ENCODE results near the gene TSSK3. TPM values are rescaled to one million over a fixed set of nuclear protein-coding genes. Genes with fewer than 3 reads are reported as not detected.

TSSK3 gene
- polyA plus RNA-seq, 1 donor (not counting 4 experiments of a cell fraction or from before 2014, with no cell fraction given), result 0.14 TPM

GRCh38 chr1:32332290-32333079 lies 29.9 kb upstream of the TSSK3 start:
- DNase-seq (ENCODE audit: low read depth, low spot score) (no peak), FAIRE-seq (no peak)
- Histone ChIP-seq H3K9ac (ENCODE audit: control insufficient read depth, extremely low read depth, insufficient read depth, low read length) (no peak overlapping the region), H3K79me2 (ENCODE audit: control insufficient read depth, insufficient read depth, low read length) (no peaks in the 10 kb centered on the region), H3K9me3 (ENCODE audit: control insufficient read depth, low read depth, low read length) (no peaks in the 10 kb centered on the region), H3K27ac (ENCODE audit: control insufficient read depth, insufficient read depth, low read length) (no peak overlapping the region), H3K36me3 (ENCODE audit: control insufficient read depth in 2 of 2, extremely low read depth in 1 of 2, insufficient read depth in 2 of 2, low read length in 2 of 2) (peaks cover 19 to 29% of the 10 kb centered on the region in 2 experiments), H2AFZ (ENCODE audit: control insufficient read depth, low read length) (no peak overlapping the region), H3K4me1 (ENCODE audit: control insufficient read depth, extremely low read depth, insufficient read depth, low read length) (peaks cover 19% of the 10 kb centered on the region), H3K4me2 (ENCODE audit: control insufficient read depth, extremely low read depth, insufficient read depth, low read depth, low read length) (no peak overlapping the region), H3K9me1 (ENCODE audit: control insufficient read depth, extremely low read depth, insufficient read depth, low read length) (no peaks in the 10 kb centered on the region), H3K27me3 (ENCODE audit: control insufficient read depth, extremely low read depth, insufficient read depth, low read length) (peaks cover 14% of the 10 kb centered on the region), H3K4me3 (ENCODE audit: control insufficient read depth in 2 of 3, extremely low read depth in 1 of 3, insufficient read depth in 2 of 3, low read depth in 1 of 3, low read length in 3 of 3) (no peak overlapping the region), H4K20me1 (ENCODE audit: control insufficient read depth, extremely low read depth, insufficient read depth, low read length) (peaks cover 2% of the 10 kb centered on the region)
- no peak for TF ChIP-seq EZH2 (IDR thresholded peaks at IDR 0.05; ENCODE audit: low read length)
- TF ChIP-seq CTCF (optimal IDR thresholded peaks at IDR 0.05 in 1 of 3, IDR thresholded peaks at IDR 0.05 in 1 of 3, conservative IDR thresholded peaks at IDR 0.05 in 1 of 3; ENCODE audit: extremely low read depth in 1 of 3, insufficient read depth in 2 of 3, low read length in 3 of 3), result no peak
- dilution Hi-C loops (cut with MboI; ENCODE audit: extremely low pct_ligation_motif_present, low sequenced_read_pairs), result no loop called here

GRCh38 chr1:32333251-32333963 lies 28.9 kb upstream of the TSSK3 start:
- no peak for TF ChIP-seq CTCF (optimal IDR thresholded peaks at IDR 0.05 in 1 of 3, IDR thresholded peaks at IDR 0.05 in 1 of 3, conservative IDR thresholded peaks at IDR 0.05 in 1 of 3; ENCODE audit: extremely low read depth in 1 of 3, insufficient read depth in 2 of 3, low read length in 3 of 3)
- no peak for TF ChIP-seq EZH2 (IDR thresholded peaks at IDR 0.05; ENCODE audit: low read length)
- Histone ChIP-seq H3K79me2 (ENCODE audit: control insufficient read depth, insufficient read depth, low read length) (no peaks in the 10 kb centered on the region), H2AFZ (ENCODE audit: control insufficient read depth, low read length) (no peak overlapping the region), H3K27ac (ENCODE audit: control insufficient read depth, insufficient read depth, low read length) (no peak overlapping the region), H3K4me1 (ENCODE audit: control insufficient read depth, extremely low read depth, insufficient read depth, low read length) (peaks cover 23% of the 10 kb centered on the region), H4K20me1 (ENCODE audit: control insufficient read depth, extremely low read depth, insufficient read depth, low read length) (peaks cover 2% of the 10 kb centered on the region), H3K27me3 (ENCODE audit: control insufficient read depth, extremely low read depth, insufficient read depth, low read length) (peaks cover 14% of the 10 kb centered on the region), H3K9ac (ENCODE audit: control insufficient read depth, extremely low read depth, insufficient read depth, low read length) (no peak overlapping the region), H3K9me3 (ENCODE audit: control insufficient read depth, low read depth, low read length) (no peaks in the 10 kb centered on the region), H3K4me2 (ENCODE audit: control insufficient read depth, extremely low read depth, insufficient read depth, low read depth, low read length) (no peak overlapping the region), H3K36me3 (ENCODE audit: control insufficient read depth in 2 of 2, extremely low read depth in 1 of 2, insufficient read depth in 2 of 2, low read length in 2 of 2) (peaks cover 17 to 22% of the 10 kb centered on the region in 2 experiments), H3K4me3 (ENCODE audit: control insufficient read depth in 2 of 3, extremely low read depth in 1 of 3, insufficient read depth in 2 of 3, low read depth in 1 of 3, low read length in 3 of 3) (no peak overlapping the region), H3K9me1 (ENCODE audit: control insufficient read depth, extremely low read depth, insufficient read depth, low read length) (no peaks in the 10 kb centered on the region)
- FAIRE-seq (no peak), DNase-seq (ENCODE audit: low read depth, low spot score) (no peak)
- dilution Hi-C loops (cut with MboI; ENCODE audit: extremely low pct_ligation_motif_present, low sequenced_read_pairs), result no loop called here

Measured in keratinocyte (primary cell).